ENCODE measurements around the gene MRGPRD.

- TF ChIP-seq ZNF512 (CRISPR knock-in tag; IDR thresholded peaks at IDR 0.05; ENCODE audit: borderline replicate concordance) (no peak), RELA (CRISPR knock-in tag; IDR thresholded peaks at IDR 0.05; ENCODE audit: borderline replicate concordance) (no peak), SOX15 (CRISPR knock-in tag; IDR thresholded peaks at IDR 0.05) (no peak), ZNF138 (CRISPR knock-in tag; conservative IDR thresholded peaks at IDR 0.05) (no peak), CTCF (IDR thresholded peaks at IDR 0.05) (no peak), PREB (CRISPR knock-in tag; IDR thresholded peaks at IDR 0.05; ENCODE audit: borderline replicate concordance) (no peak), ZBTB43 (CRISPR knock-in tag; IDR thresholded peaks at IDR 0.05) (no peak), ZNF396 (CRISPR knock-in tag; IDR thresholded peaks at IDR 0.05; ENCODE audit: borderline replicate concordance) (no peak), SP1 (CRISPR knock-in tag; conservative IDR thresholded peaks at IDR 0.05) (no peak), ATF1 (CRISPR knock-in tag; IDR thresholded peaks at IDR 0.05) (no peak), MAX (CRISPR knock-in tag; IDR thresholded peaks at IDR 0.05) (no peak), CDX4 (CRISPR knock-in tag; IDR thresholded peaks at IDR 0.05; ENCODE audit: borderline replicate concordance) (no peak)
These were observed 19.5 kb downstream of the MRGPRD start for GRCh38 chr11:68961245-68961644.

Measured in WTC11 (cell line).